Peyer's patch (tissue), 4 donors: Measurements from ENCODE around the gene PTPRM.

Experiments
- POLR2A ChIP-seq, 2 donors: fragments of 450-650 bp; IDR thresholded peaks; one replicate each; pipeline ENCODE4 v1.5.1; 2017; ENCODE audit warnings: antibody characterized with exemption in 2 of 2, mild to moderate bottlenecking in 2 of 2, moderate library complexity in 2 of 2
- TF ChIP-seq, protein P1 (sequence below), 6 experiments: fragments of 450-650 bp in 4 of 6; fragments of 200-600 bp in 2 of 6; sonication (generic) in 1 of 6; IDR thresholded peaks; one replicate each; pipeline ENCODE4 v1.5.1; 2017 to 2019; ENCODE audit warnings: antibody characterized with exemption in 6 of 6, mild to moderate bottlenecking in 3 of 6, moderate library complexity in 1 of 6

DNA sequence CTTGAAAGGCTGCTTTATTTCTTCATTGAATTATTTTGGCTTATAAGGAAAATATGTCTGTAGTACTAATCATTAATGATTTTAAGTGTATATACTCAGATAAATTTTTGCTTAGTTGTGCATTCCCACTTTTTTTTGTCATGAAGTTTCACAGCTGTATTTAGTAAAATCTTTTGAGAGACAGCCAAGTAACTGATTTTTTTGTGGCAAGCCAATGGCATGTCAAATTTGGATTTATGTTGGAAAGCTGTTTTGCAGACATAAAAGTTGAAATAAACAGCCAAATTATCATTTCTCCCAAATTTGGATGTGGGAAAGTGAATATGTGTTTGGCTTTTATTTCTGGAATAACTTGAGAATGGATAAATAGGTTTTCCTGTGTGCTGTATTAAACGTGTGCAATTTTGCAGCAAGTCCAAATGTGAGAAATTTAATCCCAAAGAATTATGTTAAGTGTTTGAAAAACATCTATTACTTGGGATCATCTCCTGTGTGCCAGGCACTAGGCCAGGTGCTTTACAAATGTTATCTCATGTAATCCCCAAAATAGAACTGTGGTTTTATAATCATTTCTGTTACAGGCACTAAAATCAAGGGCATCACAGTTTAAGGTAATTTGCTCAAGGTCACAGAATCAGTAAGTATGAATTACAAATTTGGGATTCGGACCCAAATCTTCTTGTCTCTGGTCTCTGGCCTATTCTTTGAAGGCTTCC is 160.4 kb downstream of the PTPRM start:
- TF ChIP-seq POLR2A (IDR thresholded peaks at IDR 0.05): no peak
- TF ChIP-seq, protein P1, sequence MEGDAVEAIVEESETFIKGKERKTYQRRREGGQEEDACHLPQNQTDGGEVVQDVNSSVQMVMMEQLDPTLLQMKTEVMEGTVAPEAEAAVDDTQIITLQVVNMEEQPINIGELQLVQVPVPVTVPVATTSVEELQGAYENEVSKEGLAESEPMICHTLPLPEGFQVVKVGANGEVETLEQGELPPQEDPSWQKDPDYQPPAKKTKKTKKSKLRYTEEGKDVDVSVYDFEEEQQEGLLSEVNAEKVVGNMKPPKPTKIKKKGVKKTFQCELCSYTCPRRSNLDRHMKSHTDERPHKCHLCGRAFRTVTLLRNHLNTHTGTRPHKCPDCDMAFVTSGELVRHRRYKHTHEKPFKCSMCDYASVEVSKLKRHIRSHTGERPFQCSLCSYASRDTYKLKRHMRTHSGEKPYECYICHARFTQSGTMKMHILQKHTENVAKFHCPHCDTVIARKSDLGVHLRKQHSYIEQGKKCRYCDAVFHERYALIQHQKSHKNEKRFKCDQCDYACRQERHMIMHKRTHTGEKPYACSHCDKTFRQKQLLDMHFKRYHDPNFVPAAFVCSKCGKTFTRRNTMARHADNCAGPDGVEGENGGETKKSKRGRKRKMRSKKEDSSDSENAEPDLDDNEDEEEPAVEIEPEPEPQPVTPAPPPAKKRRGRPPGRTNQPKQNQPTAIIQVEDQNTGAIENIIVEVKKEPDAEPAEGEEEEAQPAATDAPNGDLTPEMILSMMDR (IDR thresholded peaks at IDR 0.05): no peak
